Fibroblast of mammary gland (primary cell): ENCODE data around the gene VSIG10L.

ENCODE experiments used
- DNase-seq: peaks from one replicate; pipeline ENCODE4 v3.0.0-alpha.2; 2010; ENCODE audit warnings: low read depth
- H3K4me3 ChIP-seq: 2 replicates; pipeline ENCODE4 v1.5.1; 2011; ENCODE audit warnings: low read depth, mild to moderate bottlenecking, low read length, moderate library complexity; ENCODE audit not compliant: control insufficient read depth
- TF ChIP-seq, protein P1 (sequence below): conservative IDR thresholded peaks from 2 replicates; pipeline ENCODE4 v1.5.1; 2011; ENCODE audit warnings: low read depth, low read length, inconsistent platforms; ENCODE audit not compliant: control insufficient read depth, insufficient read depth

VSIG10L gene

GRCh38 chr19:51329411-51329810, 12.5 kb downstream of the VSIG10L start:
- DNase-seq = no peak
- H3K4me3 ChIP-seq = no peak overlapping the region
- TF ChIP-seq, protein P1, sequence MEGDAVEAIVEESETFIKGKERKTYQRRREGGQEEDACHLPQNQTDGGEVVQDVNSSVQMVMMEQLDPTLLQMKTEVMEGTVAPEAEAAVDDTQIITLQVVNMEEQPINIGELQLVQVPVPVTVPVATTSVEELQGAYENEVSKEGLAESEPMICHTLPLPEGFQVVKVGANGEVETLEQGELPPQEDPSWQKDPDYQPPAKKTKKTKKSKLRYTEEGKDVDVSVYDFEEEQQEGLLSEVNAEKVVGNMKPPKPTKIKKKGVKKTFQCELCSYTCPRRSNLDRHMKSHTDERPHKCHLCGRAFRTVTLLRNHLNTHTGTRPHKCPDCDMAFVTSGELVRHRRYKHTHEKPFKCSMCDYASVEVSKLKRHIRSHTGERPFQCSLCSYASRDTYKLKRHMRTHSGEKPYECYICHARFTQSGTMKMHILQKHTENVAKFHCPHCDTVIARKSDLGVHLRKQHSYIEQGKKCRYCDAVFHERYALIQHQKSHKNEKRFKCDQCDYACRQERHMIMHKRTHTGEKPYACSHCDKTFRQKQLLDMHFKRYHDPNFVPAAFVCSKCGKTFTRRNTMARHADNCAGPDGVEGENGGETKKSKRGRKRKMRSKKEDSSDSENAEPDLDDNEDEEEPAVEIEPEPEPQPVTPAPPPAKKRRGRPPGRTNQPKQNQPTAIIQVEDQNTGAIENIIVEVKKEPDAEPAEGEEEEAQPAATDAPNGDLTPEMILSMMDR = no peak

- peak overlapping the region; percentile 16 for H3K4me3 ChIP-seq
- TF ChIP-seq, protein P1 = peak; percentile 1
- peak; percentile 51 for DNase-seq
Observed at GRCh38 chr19:51327066-51328001, 14.6 kb downstream of the VSIG10L start.

- TF ChIP-seq, protein P1 = no peak
Observed at GRCh38 chr19:51326216-51327065, 15.5 kb downstream of the VSIG10L start.

DNA sequence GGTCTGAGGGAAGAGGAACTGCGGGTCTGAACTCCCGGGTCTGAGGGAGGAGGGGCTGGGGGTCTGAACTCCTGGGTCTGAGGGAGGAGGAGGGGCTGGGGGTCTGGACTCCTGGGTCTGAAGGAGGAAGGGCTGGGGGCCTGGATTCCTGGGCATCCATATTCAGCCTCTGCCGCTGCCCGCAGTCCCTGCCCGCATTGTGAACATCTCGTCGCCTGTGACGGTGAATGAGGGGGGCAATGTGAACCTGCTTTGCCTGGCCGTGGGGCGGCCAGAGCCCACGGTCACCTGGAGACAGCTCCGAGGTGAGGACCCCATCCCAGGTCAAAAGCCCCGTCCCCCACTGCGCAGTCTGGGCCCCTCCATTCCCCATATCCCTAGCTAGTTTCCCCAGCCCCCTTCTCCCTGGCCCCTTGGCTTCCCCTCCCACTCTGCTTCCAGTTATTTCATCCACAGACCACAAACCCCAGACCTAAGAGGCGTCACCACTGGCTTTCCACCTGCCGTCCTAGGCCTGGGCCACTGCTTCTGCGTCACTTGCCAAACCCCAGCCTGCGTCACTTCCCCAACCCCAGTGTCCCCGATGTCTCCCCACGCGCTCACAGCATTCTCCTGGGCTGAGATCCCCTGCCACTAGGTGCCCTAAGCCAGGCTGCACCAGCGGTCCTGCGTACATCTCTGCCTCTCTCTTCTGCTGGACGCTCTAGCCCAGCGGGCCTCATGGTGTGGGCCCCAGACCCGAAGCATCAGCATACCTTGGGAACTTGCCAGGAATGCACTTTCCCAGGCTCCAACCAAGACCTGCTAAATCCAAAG, 16.6 kb downstream of the VSIG10L start:
- no peak for DNase-seq
- no peak overlapping the region for H3K4me3 ChIP-seq
- TF ChIP-seq, protein P1 = no peak

More at GRCh38 chr19:51326216-51327065, 15.5 kb downstream of the VSIG10L start:
- H3K4me3 ChIP-seq = no peak overlapping the region
- no peak for DNase-seq

GRCh38 chr19:51324167-51324481, 17.8 kb downstream of the VSIG10L start:
- DNase-seq = peak; percentile 34

More at GRCh38 chr19:51324167-51324481, 17.8 kb downstream of the VSIG10L start:
- TF ChIP-seq, protein P1 = no peak
- H3K4me3 ChIP-seq = no peak overlapping the region
